Mammary epithelial cell (primary cell): ENCODE measurements around the gene DSCAML1.

Experiments used
- CTCF ChIP-seq, 2 donors: IDR thresholded peaks in 1 of 2; conservative IDR thresholded peaks in 1 of 2; 2 replicates each; pipeline ENCODE4 v1.5.1; 2011 to 2012; ENCODE audit warnings: inconsistent platforms in 2 of 2, low read length in 2 of 2, mild to moderate bottlenecking in 2 of 2, control low read depth in 1 of 2, low read depth in 1 of 2; ENCODE audit not compliant: insufficient read depth in 1 of 2; ENCODE audit errors: extremely low read depth in 1 of 2
- EZH2 ChIP-seq: IDR thresholded peaks from 2 replicates; pipeline ENCODE4 v1.6.1; 2012; ENCODE audit warnings: low read length, inconsistent platforms, borderline replicate concordance

GRCh38 chr11:117454564-117454917, 342.5 kb downstream of the DSCAML1 start:
- TF ChIP-seq EZH2 = no peak
- TF ChIP-seq CTCF (conservative IDR thresholded peaks at IDR 0.05 in 1 of 2, IDR thresholded peaks at IDR 0.05 in 1 of 2; ENCODE audit: extremely low read depth in 1 of 2, insufficient read depth in 1 of 2, low read depth in 1 of 2, low read length in 2 of 2) = no peak
